GM18861 (cell line): Measurements from ENCODE around the gene MTX1.
"Not testable (repeated sequence)": the region's sequence is repeated elsewhere in the genome, so short reads cannot be mapped to it uniquely, and the experiment has no call there.

Experiments used
- ATAC-seq: cut with Tn5 transposase; IDR thresholded peaks from one replicate; pipeline ENCODE4 v1.9.1; 2021; ENCODE audit not compliant: unreplicated experiment

The MTX1 gene

GRCh38 chr1:155208541-155209311 lies at the start of gene MTX1:
Gene MTX1 (plus strand): TSS chr1:155208695. CDS start chr1:155208805, 110 bp downstream.
- ATAC-seq = peak; percentile 38

GRCh38 chr1:155158991-155159390 lies 49.5 kb upstream of the MTX1 start:
- no peak for ATAC-seq

- ATAC-seq = no peak
Measured at GRCh38 chr1:155160128-155160527, 48.4 kb upstream of the MTX1 start.

- ATAC-seq = not testable (repeated sequence)
Measured at GRCh38 chr1:155162631-155163030, 45.9 kb upstream of the MTX1 start.

- ATAC-seq = not testable (repeated sequence)
Measured at GRCh38 chr1:155163785-155164184, 44.7 kb upstream of the MTX1 start.

- ATAC-seq = not testable (repeated sequence)
Measured at GRCh38 chr1:155164625-155165024, 43.9 kb upstream of the MTX1 start.

GRCh38 chr1:155166051-155166470 lies 42.4 kb upstream of the MTX1 start:
- ATAC-seq = no peak

GRCh38 chr1:155166471-155167165 lies 41.9 kb upstream of the MTX1 start:
- no peak for ATAC-seq

GRCh38 chr1:155167166-155168104 lies 41.1 kb upstream of the MTX1 start:
- peak; percentile 44 for ATAC-seq

- ATAC-seq = not testable (repeated sequence)
Measured at GRCh38 chr1:155168105-155168445, 40.4 kb upstream of the MTX1 start.

- ATAC-seq = no peak
Measured at GRCh38 chr1:155168456-155169210, 39.9 kb upstream of the MTX1 start.

GRCh38 chr1:155169541-155169940 lies 39.0 kb upstream of the MTX1 start:
- ATAC-seq = no peak

GRCh38 chr1:155170101-155170785 lies 38.3 kb upstream of the MTX1 start:
- ATAC-seq = no peak

- ATAC-seq = no peak
Measured at GRCh38 chr1:155170806-155171205, 37.7 kb upstream of the MTX1 start.

- ATAC-seq = no peak
Measured at GRCh38 chr1:155171836-155172731, 36.4 kb upstream of the MTX1 start.

GRCh38 chr1:155172732-155173477 lies 35.6 kb upstream of the MTX1 start, which contains the start of gene KRTCAP2:
Gene KRTCAP2 (minus strand): TSS chr1:155173304. CDS start chr1:155173224, 80 bp downstream.
- peak; percentile 61 for ATAC-seq

- ATAC-seq = no peak
Measured at GRCh38 chr1:155173478-155174323, 34.8 kb upstream of the MTX1 start, which contains the start of gene TRIM46. Gene TRIM46 (plus strand): TSS chr1:155173849. CDS start chr1:155173967, 118 bp downstream.
